ENCODE measurements around the gene AIG1. TPM values are rescaled to one million over a fixed set of nuclear protein-coding genes. Genes with fewer than 3 reads are reported as not detected.

Gene AIG1
- total RNA-seq, 2 experiments from 2014 or later, result 7.4 to 8.4 TPM

GRCh38 chr6:143294265-143294860 lies 233.7 kb downstream of the AIG1 start:
- no peaks in the 10 kb centered on the region for H3K27me3 Mint-ChIP-seq
- H3K36me3 ChIP-seq (ENCODE audit: insufficient read depth, low read length), result no peaks in the 10 kb centered on the region
- no peaks in the 10 kb centered on the region for H3K9me3 ChIP-seq (ENCODE audit: control insufficient read depth in 1 of 2, insufficient read depth in 1 of 2, low read length in 2 of 2)
- H3K9me3 Mint-ChIP-seq, result no peaks in the 10 kb centered on the region
- POLR2A ChIA-PET, result no interaction called here
- no peak for ATAC-seq (ENCODE audit: poor library complexity)
- H3K4me3 Mint-ChIP-seq, result no peak overlapping the region
- no peaks in the 10 kb centered on the region for H3K36me3 Mint-ChIP-seq (ENCODE audit: low read depth)
- H3K4me1 ChIP-seq (ENCODE audit: insufficient read depth, low read length), result no peaks in the 10 kb centered on the region
- H3K27me3 ChIP-seq (ENCODE audit: control insufficient read depth in 1 of 2, insufficient read depth in 2 of 2, low read length in 2 of 2), result no peaks in the 10 kb centered on the region
- no peak for DNase-seq
- TF ChIP-seq CTCF (IDR thresholded peaks at IDR 0.05), result no peak
- CTCF ChIA-PET, result no interaction called here
- H3K27ac Mint-ChIP-seq, result no peak overlapping the region
- H3K4me1 Mint-ChIP-seq (ENCODE audit: low read depth), result no peaks in the 10 kb centered on the region
- H3K4me3 ChIP-seq (ENCODE audit: low read length), result no peak overlapping the region
- intact Hi-C loops (cut with DNase I, micrococcal nuclease), result no loop called here
- no peak overlapping the region for H3K27ac ChIP-seq (ENCODE audit: low read depth in 1 of 2, low read length in 2 of 2)

- H3K4me3 ChIP-seq (ENCODE audit: low read length), result no peak overlapping the region
- H3K4me1 ChIP-seq (ENCODE audit: insufficient read depth, low read length), result no peaks in the 10 kb centered on the region
- ATAC-seq (ENCODE audit: poor library complexity), result no peak
- CTCF ChIA-PET, result no interaction called here
- intact Hi-C loops (cut with DNase I, micrococcal nuclease), result no loop called here
- Mint-ChIP-seq H3K4me3 (no peak overlapping the region), H3K36me3 (ENCODE audit: low read depth) (no peaks in the 10 kb centered on the region), H3K9me3 (no peaks in the 10 kb centered on the region), H3K4me1 (ENCODE audit: low read depth) (no peaks in the 10 kb centered on the region), H3K27me3 (no peaks in the 10 kb centered on the region), H3K27ac (no peak overlapping the region)
- no peak overlapping the region for H3K27ac ChIP-seq (ENCODE audit: low read depth in 1 of 2, low read length in 2 of 2)
- POLR2A ChIA-PET, result no interaction called here
- H3K36me3 ChIP-seq (ENCODE audit: insufficient read depth, low read length), result no peaks in the 10 kb centered on the region
- DNase-seq, result no peak
- TF ChIP-seq CTCF (IDR thresholded peaks at IDR 0.05), result no peak
- no peaks in the 10 kb centered on the region for H3K9me3 ChIP-seq (ENCODE audit: control insufficient read depth in 1 of 2, insufficient read depth in 1 of 2, low read length in 2 of 2)
- H3K27me3 ChIP-seq (ENCODE audit: control insufficient read depth in 1 of 2, insufficient read depth in 2 of 2, low read length in 2 of 2), result no peaks in the 10 kb centered on the region
Measured at GRCh38 chr6:143295932-143296331, 235.2 kb downstream of the AIG1 start.

GRCh38 chr6:143298071-143298470 lies 237.4 kb downstream of the AIG1 start:
- DNase-seq (no peak), ATAC-seq (ENCODE audit: poor library complexity) (no peak)
- Mint-ChIP-seq H3K9me3 (peaks cover 4% of the 10 kb centered on the region), H3K4me3 (no peak overlapping the region), H3K27me3 (no peaks in the 10 kb centered on the region), H3K4me1 (ENCODE audit: low read depth) (no peaks in the 10 kb centered on the region), H3K36me3 (ENCODE audit: low read depth) (peaks cover 6% of the 10 kb centered on the region), H3K27ac (no peak overlapping the region)
- Histone ChIP-seq H3K4me3 (ENCODE audit: low read length) (no peak overlapping the region), H3K36me3 (ENCODE audit: insufficient read depth, low read length) (no peaks in the 10 kb centered on the region), H3K9me3 (ENCODE audit: control insufficient read depth in 1 of 2, insufficient read depth in 1 of 2, low read length in 2 of 2) (no peaks in the 10 kb centered on the region), H3K4me1 (ENCODE audit: insufficient read depth, low read length) (no peaks in the 10 kb centered on the region), H3K27ac (ENCODE audit: low read depth in 1 of 2, low read length in 2 of 2) (no peak overlapping the region), H3K27me3 (ENCODE audit: control insufficient read depth in 1 of 2, insufficient read depth in 2 of 2, low read length in 2 of 2) (no peaks in the 10 kb centered on the region)
- intact Hi-C loops (cut with DNase I, micrococcal nuclease), result no loop called here
- no peak for TF ChIP-seq CTCF (IDR thresholded peaks at IDR 0.05)
- ChIA-PET POLR2A (no interaction called here), CTCF (no interaction called here)
